ENCODE results near the gene CTNS. TPM values are rescaled to one million over a fixed set of nuclear protein-coding genes. Genes with fewer than 3 reads are reported as not detected.

CTNS gene
- total and polyA plus RNA-seq, 2 of the 13 experiments (the other 11 are each of a cell fraction or from before 2014, with no cell fraction given), result 9.5 to 13.7 TPM

GRCh38 chr17:3666516-3666915 is 30.0 kb downstream of the CTNS start (continued):
- no peak for TF ChIP-seq KDM5A (IDR thresholded peaks at IDR 0.05; ENCODE audit: borderline replicate concordance, low read length)
- TF ChIP-seq AGO2 (optimal IDR thresholded peaks at IDR 0.05; ENCODE audit: low read depth, low read length), result no peak
- TF ChIP-seq ZNF850 (CRISPR knock-in tag; conservative IDR thresholded peaks at IDR 0.05), result no peak
- TF ChIP-seq XRCC5 (optimal IDR thresholded peaks at IDR 0.05; ENCODE audit: low read length), result no peak
- TF ChIP-seq, protein P1, sequence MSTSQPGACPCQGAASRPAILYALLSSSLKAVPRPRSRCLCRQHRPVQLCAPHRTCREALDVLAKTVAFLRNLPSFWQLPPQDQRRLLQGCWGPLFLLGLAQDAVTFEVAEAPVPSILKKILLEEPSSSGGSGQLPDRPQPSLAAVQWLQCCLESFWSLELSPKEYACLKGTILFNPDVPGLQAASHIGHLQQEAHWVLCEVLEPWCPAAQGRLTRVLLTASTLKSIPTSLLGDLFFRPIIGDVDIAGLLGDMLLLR (CRISPR knock-in tag; IDR thresholded peaks at IDR 0.05), result no peak
- no peak for TF ChIP-seq NKX3-1 (CRISPR knock-in tag; IDR thresholded peaks at IDR 0.05)
- no peak for TF ChIP-seq CAMTA2 (CRISPR knock-in tag; IDR thresholded peaks at IDR 0.05; ENCODE audit: borderline replicate concordance)
- TF ChIP-seq ZNF562 (CRISPR knock-in tag; IDR thresholded peaks at IDR 0.05; ENCODE audit: borderline replicate concordance), result no peak
- TF ChIP-seq ZNF431 (CRISPR knock-in tag; IDR thresholded peaks at IDR 0.05; ENCODE audit: borderline replicate concordance, low read depth), result no peak
- no peak for TF ChIP-seq ZBTB20 (CRISPR knock-in tag; IDR thresholded peaks at IDR 0.05; ENCODE audit: borderline replicate concordance, low read depth)

DNA sequence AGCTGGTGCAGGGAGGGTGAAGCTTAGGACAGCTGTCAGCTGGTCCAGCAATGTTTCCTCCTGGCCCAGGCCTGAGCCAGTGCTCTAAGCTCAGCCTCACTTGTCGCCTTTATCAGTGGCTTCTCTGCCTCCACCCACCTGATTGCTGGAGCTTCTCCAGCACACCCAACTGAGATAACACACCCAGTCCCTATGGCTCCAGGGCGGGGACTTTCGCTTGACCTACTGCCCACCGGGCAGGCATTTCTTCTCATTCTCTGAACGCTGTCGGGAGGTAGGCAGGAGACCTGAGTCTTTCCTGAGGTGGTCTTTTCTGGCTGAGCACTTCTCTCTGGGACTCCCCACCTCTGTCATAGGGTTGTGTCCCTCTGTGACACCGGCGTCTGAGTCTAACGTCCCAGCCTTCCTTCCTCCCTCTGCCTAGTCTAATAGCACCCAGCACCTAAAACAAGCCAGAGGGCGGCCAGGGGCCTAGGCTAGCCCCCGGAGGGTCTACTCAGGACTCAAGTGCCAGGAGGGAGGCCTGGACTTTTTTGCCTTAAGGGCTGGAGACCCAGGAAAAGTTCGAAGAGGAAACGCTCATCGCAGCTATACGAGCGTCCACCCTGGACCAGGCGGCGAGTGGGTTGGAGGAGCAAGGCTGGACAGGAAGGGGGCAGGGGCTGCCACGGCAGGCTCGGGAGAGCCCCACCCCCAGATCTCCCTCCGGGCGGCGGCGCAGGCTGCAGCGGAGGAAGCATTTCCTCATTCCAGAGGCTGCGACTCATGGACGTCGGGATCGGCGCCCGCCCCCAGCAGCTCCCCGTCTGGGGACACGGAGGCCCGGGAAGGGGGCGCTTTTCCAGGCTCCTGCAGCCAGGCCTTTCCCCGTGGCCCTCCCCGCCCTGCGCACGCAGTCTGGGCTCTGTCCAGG is 31.1 kb downstream of the CTNS start:
- H3K9me3 ChIP-seq (ENCODE audit: low read length), result no peaks in the 10 kb centered on the region
- FAIRE-seq (no peak), ATAC-seq (peak; percentile 85), DNase-seq (ENCODE audit: low spot score) (peak; percentile 81)
- WGBS (ENCODE audit: low lambda C conversion rate), result 0% methylated on average over 16 of the region's 39 CpGs
- peak overlapping the region; percentile 67 to 95 (median 79) for H3K4me3 ChIP-seq (replicated peaks in 1 of 3; ENCODE audit: insufficient read depth in 1 of 3, low read depth in 2 of 3, low read length in 3 of 3)
- peak overlapping the region; percentile 95 for H3K9ac ChIP-seq (ENCODE audit: insufficient read depth, low read depth, low read length)
- peaks cover 4% of the 10 kb centered on the region; the same call in 1 of the 2 replicates for H4K20me1 ChIP-seq (ENCODE audit: insufficient read depth, low read length)
- H3K27me3 ChIP-seq (ENCODE audit: control insufficient read depth in 1 of 2, insufficient read depth in 2 of 2, low read length in 2 of 2), result no peaks in the 10 kb centered on the region; a peak in 1 of 5 replicates
- H3K79me2 ChIP-seq (ENCODE audit: insufficient read depth, low read length), result peaks cover 24% of the 10 kb centered on the region
- peaks cover 44% of the 10 kb centered on the region for H3K4me1 ChIP-seq (ENCODE audit: insufficient read depth, low read length)
- TSS peak; percentile 60 for BruUV-seq (replicated peaks)
- POLR2A ChIA-PET, result interaction anchor here (0.8 to 3.6 kb wide), 18 partner anchors 9 to 179 kb away, joined by 3 to 74 read pairs (median 6); partner anchors contain the start of genes CTNS, HASPIN, NCBP3 and P2RX5
- H3K36me3 ChIP-seq (replicated peaks in 1 of 2; ENCODE audit: control insufficient read depth in 1 of 2, insufficient read depth in 2 of 2, low read length in 2 of 2), result peaks cover 2 to 8% of the 10 kb centered on the region in 2 experiments; a peak in 3 of 5 replicates
- in situ Hi-C loops (cut with HindIII; ENCODE audit: extremely low pct_ligation_motif_present, low pct_unique_long_range_greater_than_20kb) (loop anchor here (10.0 kb wide), 1 partner anchor 623 kb away; no protein-coding TSS in a partner anchor), intact Hi-C loops (cut with micrococcal nuclease; ENCODE audit: unreplicated experiment) (no loop called here)
- CTCF ChIA-PET (ENCODE audit: low intra/inter-chr PET ratio, low total read pairs), result no interaction called here
- no peak overlapping the region for H2AFZ ChIP-seq (ENCODE audit: low read length)
- peak overlapping the region; percentile 96 for H3K27ac ChIP-seq (ENCODE audit: extremely low read length, insufficient read depth, low read length)
- peak overlapping the region; percentile 87 for H3K4me2 ChIP-seq (ENCODE audit: low read depth, low read length)
- TF ChIP-seq CTCF (CRISPR knock-in tag; IDR thresholded peaks at IDR 0.05), result peak; percentile 50
- no peak for TF ChIP-seq ZNF30 (CRISPR knock-in tag; IDR thresholded peaks at IDR 0.05)
- TF ChIP-seq ZBTB42 (CRISPR knock-in tag; IDR thresholded peaks at IDR 0.05), result 0 out of 2 replicates have a peak, but pooled peaks have one; percentile 67
- TF ChIP-seq, protein P2, sequence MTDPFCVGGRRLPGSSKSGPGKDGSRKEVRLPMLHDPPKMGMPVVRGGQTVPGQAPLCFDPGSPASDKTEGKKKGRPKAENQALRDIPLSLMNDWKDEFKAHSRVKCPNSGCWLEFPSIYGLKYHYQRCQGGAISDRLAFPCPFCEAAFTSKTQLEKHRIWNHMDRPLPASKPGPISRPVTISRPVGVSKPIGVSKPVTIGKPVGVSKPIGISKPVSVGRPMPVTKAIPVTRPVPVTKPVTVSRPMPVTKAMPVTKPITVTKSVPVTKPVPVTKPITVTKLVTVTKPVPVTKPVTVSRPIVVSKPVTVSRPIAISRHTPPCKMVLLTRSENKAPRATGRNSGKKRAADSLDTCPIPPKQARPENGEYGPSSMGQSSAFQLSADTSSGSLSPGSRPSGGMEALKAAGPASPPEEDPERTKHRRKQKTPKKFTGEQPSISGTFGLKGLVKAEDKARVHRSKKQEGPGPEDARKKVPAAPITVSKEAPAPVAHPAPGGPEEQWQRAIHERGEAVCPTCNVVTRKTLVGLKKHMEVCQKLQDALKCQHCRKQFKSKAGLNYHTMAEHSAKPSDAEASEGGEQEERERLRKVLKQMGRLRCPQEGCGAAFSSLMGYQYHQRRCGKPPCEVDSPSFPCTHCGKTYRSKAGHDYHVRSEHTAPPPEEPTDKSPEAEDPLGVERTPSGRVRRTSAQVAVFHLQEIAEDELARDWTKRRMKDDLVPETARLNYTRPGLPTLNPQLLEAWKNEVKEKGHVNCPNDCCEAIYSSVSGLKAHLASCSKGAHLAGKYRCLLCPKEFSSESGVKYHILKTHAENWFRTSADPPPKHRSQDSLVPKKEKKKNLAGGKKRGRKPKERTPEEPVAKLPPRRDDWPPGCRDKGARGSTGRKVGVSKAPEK (CRISPR knock-in tag; IDR thresholded peaks at IDR 0.05; ENCODE audit: borderline replicate concordance), result peak; percentile 87; the same call in 1 of the 2 replicates
- peak; percentile 24; the same call in 1 of the 2 replicates for TF ChIP-seq BORCS8-MEF2B (CRISPR knock-in tag; IDR thresholded peaks at IDR 0.05)
- peak; percentile 31; the same call in 1 of the 2 replicates for TF ChIP-seq HOXA3 (CRISPR knock-in tag; IDR thresholded peaks at IDR 0.05)
- 0 out of 2 replicates have a peak, but pooled peaks have one; percentile 49 for TF ChIP-seq ZNF564 (CRISPR knock-in tag; IDR thresholded peaks at IDR 0.05)

Measured in HepG2 (cell line).